ENCODE data around the gene CFHR3.
"Not testable (repeated sequence)": the region's sequence is repeated elsewhere in the genome, so short reads cannot be mapped to it uniquely, and the experiment has no call there.

The CFHR3 gene

DNA sequence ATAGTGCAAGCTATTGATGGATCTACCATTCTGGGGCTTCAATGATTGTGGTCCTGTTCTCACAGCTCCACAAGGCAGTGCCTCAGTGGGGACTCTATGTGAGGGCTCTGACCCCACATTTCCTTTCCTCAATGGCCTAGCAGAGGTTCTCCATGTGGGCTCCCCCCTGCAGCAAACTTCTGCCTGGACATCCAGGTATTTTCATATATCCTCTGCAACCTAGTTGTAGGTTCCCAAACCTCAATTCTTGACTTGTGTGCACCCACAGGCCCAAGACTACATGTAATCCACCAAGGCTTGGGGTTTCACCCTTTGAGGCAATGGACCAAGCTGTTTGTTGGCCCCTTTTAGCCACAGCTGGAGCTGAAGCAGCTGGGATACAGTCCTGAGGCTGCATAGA is 35.9 kb upstream of the CFHR3 start:
- no peak overlapping the region for H2AFZ ChIP-seq
- no peak for TF ChIP-seq CTCF (IDR thresholded peaks at IDR 0.05)

DNA sequence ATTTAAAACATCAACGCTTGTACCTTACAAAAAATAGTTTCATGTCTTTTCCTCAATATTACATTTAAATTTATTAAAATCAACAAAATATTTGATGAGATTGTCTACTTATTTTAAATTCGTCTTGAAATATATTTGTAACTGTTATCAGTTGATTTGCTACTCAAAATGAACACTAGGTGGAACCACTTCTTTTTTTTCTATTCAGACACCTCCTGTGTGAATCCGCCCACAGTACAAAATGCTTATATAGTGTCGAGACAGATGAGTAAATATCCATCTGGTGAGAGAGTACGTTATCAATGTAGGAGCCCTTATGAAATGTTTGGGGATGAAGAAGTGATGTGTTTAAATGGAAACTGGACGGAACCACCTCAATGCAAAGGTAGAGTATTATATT is 31.4 kb upstream of the CFHR3 start:
- H3K9me3 ChIP-seq (ENCODE audit: control insufficient read depth, low read length); H3K9ac ChIP-seq; H3K27ac ChIP-seq; H3K36me3 ChIP-seq (ENCODE audit: control insufficient read depth, insufficient read depth, low read length); H3K27me3 ChIP-seq (ENCODE audit: control insufficient read depth, insufficient read depth, low read length); H3K4me2 ChIP-seq (ENCODE audit: low read length); H3K4me3 ChIP-seq (ENCODE audit: low read depth, low read length); H3K79me2 ChIP-seq; H2AFZ ChIP-seq; H3K4me1 ChIP-seq: not testable (repeated sequence)

More for the DNA sequence above, 35.9 kb upstream of the CFHR3 start:
- Histone ChIP-seq H3K27ac (no peak overlapping the region), H3K9ac (no peak overlapping the region), H3K27me3 (ENCODE audit: control insufficient read depth, insufficient read depth, low read length) (no peaks in the 10 kb centered on the region), H3K4me2 (ENCODE audit: low read length) (no peak overlapping the region), H3K36me3 (ENCODE audit: control insufficient read depth, insufficient read depth, low read length) (no peaks in the 10 kb centered on the region), H3K4me1 (no peaks in the 10 kb centered on the region), H3K79me2 (no peaks in the 10 kb centered on the region), H3K4me3 (ENCODE audit: low read depth, low read length) (no peak overlapping the region), H3K9me3 (ENCODE audit: control insufficient read depth, low read length) (no peaks in the 10 kb centered on the region)

DNA sequence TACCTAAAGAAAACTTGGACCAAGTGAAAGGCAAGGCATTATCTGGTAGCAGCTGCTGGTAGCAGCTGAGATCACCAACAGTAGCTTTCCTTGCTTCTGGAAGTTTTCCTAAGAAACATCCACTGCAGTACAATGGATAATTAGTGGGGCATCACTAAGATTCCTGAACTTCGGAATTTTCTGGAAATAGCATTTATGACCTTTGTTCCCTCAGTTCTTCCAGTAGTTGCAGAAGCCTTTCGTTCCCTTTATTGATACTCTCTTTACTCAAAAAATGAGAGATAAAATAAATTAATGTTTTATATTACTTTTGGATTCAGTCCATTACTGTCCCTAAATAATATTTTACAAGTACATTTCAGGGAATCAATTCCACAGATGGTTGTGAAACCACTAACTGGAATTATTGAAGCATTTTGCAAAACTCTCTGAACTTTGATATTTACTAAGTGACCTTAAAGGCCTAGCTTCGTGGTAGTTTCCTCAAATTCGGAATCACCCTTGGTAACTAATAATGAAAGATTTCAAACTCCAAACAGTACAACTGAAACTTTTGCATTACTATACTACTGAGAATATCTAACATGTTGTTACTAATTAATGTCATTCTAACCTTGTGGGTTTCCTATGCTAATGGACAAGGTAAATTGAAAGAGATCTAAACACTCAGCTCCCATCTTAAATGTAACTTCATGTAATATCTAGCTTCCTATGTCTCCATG is 9.5 kb upstream of the CFHR3 start:
- H3K27me3 ChIP-seq (ENCODE audit: control insufficient read depth, insufficient read depth, low read length); H3K9ac ChIP-seq; H3K4me1 ChIP-seq; H3K79me2 ChIP-seq; H3K4me3 ChIP-seq (ENCODE audit: low read depth, low read length); H3K9me3 ChIP-seq (ENCODE audit: control insufficient read depth, low read length); H3K4me2 ChIP-seq (ENCODE audit: low read length); H3K36me3 ChIP-seq (ENCODE audit: control insufficient read depth, insufficient read depth, low read length); H2AFZ ChIP-seq; H3K27ac ChIP-seq: not testable (repeated sequence)

DNA sequence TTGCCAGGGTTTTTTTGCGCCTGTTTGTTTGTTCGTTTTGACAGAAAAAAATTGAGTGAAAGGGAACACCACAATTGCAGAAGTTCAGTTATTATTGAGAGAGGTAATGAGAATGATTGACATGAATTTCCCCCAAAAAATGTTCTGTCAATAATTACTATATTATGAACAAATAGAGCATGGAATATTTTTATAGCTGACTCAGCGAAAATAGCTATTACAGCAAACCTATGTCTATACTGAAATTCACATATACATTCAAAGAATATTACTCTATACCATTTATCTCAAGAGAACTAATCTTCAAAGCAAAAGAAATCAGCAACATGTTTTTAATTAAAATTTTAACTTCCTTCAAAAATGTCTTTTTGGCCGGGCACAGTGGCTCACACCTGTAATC is 4.8 kb upstream of the CFHR3 start:
- not testable (repeated sequence) for H3K36me3 ChIP-seq (ENCODE audit: control insufficient read depth, insufficient read depth, low read length); H3K9me3 ChIP-seq (ENCODE audit: control insufficient read depth, low read length); H3K9ac ChIP-seq; H3K27ac ChIP-seq; H3K79me2 ChIP-seq; H3K4me3 ChIP-seq (ENCODE audit: low read depth, low read length); H2AFZ ChIP-seq; H3K4me1 ChIP-seq; H3K4me2 ChIP-seq (ENCODE audit: low read length); H3K27me3 ChIP-seq (ENCODE audit: control insufficient read depth, insufficient read depth, low read length)

DNA sequence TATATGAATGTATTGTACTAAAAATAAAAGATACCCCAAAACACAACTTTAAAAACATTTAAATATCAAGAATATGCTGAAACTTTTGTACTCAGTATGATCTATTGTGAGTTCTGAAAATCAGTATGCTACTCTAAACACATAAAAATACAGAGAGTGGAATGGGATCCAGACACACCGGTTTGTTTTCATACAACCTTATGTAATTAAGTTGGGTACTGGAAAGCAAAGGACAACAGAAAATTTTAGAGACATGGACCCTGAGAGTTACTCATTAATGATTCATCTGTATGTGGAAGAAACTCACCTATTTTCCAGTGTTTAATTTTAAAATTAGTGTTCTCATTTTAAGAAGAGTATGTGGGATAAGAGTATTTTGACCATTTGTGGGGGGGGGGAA is 927 bp upstream of the CFHR3 start:
- H3K27ac ChIP-seq: no peak overlapping the region
- H3K79me2 ChIP-seq: no peaks in the 10 kb centered on the region
- peaks cover 5% of the 10 kb centered on the region for H3K9me3 ChIP-seq (ENCODE audit: control insufficient read depth, low read length)
- no peak overlapping the region for H3K4me2 ChIP-seq (ENCODE audit: low read length)
- no peak overlapping the region for H3K4me3 ChIP-seq (ENCODE audit: low read depth, low read length)
- no peak for TF ChIP-seq CTCF (IDR thresholded peaks at IDR 0.05)
- no peak overlapping the region for H2AFZ ChIP-seq
- H3K4me1 ChIP-seq: no peaks in the 10 kb centered on the region
- H3K36me3 ChIP-seq (ENCODE audit: control insufficient read depth, insufficient read depth, low read length): no peaks in the 10 kb centered on the region
- H3K9ac ChIP-seq: no peak overlapping the region
- no peaks in the 10 kb centered on the region for H3K27me3 ChIP-seq (ENCODE audit: control insufficient read depth, insufficient read depth, low read length)

DNA sequence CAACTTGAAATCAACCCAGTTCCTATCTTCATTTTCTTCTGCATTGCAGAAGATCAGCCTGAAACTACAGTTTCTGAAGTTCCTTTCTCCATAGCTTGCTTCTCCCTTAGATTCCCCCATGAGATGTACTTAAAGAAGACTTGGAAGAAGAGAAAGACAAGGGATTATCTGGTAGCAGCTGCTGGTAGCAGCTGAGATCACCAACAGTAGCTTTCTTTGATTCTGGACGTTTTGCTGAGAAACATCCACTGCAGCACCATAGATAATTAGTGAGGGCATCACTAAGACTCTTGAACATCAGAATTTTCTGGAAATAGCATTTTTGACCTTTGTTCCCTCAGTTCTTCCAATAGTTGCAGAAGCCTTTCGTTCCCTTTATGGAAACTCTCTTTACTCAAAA is 465 bp upstream of the CFHR3 start:
- peaks cover 5% of the 10 kb centered on the region for H3K9me3 ChIP-seq (ENCODE audit: control insufficient read depth, low read length)
- H2AFZ ChIP-seq: no peak overlapping the region
- H3K27me3 ChIP-seq (ENCODE audit: control insufficient read depth, insufficient read depth, low read length): no peaks in the 10 kb centered on the region
- no peak overlapping the region for H3K4me3 ChIP-seq (ENCODE audit: low read depth, low read length)
- TF ChIP-seq CTCF (IDR thresholded peaks at IDR 0.05): no peak
- H3K4me2 ChIP-seq (ENCODE audit: low read length): no peak overlapping the region
- no peak overlapping the region for H3K27ac ChIP-seq
- H3K9ac ChIP-seq: no peak overlapping the region
- no peaks in the 10 kb centered on the region for H3K36me3 ChIP-seq (ENCODE audit: control insufficient read depth, insufficient read depth, low read length)
- H3K79me2 ChIP-seq: no peaks in the 10 kb centered on the region
- no peaks in the 10 kb centered on the region for H3K4me1 ChIP-seq

All from parathyroid adenoma (tissue), 2 donors.